Activated effector memory CD4-positive, alpha-beta T cell treated with anti-CD3 and anti-CD28 coated beads, Interleukin-2, amount 50 U/mL, for 16 hours (primary cell): ENCODE measurements around the gene C3orf38.
"Not testable (repeated sequence)": the region's sequence is repeated elsewhere in the genome, so short reads cannot be mapped to it uniquely, and the experiment has no call there.

Experiments
- DNase-seq: peaks from one replicate; pipeline ENCODE4 v3.0.0-alpha.2; 2020

C3orf38 gene

GRCh38 chr3:88166419-88166971 lies 16.7 kb downstream of the C3orf38 start:
- DNase-seq = no peak

GRCh38 chr3:88167173-88167572 lies 17.4 kb downstream of the C3orf38 start:
- no peak for DNase-seq

DNA sequence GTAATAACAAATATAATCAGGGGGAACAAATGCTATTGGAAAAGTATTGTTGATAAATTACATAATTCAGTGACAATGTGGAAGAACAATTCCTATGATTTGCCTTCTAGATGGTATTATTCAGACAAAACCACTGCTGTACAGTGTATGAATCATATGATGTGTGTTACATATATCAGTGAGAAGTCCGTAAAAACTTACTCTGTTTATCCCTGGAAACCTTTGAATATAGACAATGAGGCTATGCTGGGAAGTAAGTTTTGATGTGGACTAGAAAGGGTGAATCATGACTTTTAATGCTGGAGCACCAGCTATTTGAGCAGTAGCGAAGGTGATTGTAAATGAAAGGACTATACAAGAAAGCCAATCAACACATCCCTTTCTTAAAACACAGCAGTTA lies 17.9 kb downstream of the C3orf38 start:
- no peak for DNase-seq

DNA sequence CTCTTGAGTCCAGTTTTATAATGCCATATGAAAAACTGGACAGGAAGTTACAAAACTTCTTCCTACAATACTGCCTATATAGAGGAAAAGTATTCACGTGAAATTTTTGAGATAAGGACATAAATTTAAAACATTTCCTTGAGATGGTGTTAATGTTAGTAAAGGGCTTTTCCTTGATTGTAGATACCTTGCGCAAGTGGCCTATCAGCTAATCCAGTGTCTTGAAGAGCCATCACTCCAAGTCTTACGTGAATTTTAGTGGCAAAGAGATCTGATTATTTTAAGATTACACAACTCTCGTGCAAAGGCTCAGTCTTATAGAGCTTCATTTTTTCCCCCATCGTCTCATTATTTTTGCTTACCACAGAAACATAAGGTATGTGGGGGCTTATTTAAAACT lies 18.4 kb downstream of the C3orf38 start:
- DNase-seq = no peak

DNA sequence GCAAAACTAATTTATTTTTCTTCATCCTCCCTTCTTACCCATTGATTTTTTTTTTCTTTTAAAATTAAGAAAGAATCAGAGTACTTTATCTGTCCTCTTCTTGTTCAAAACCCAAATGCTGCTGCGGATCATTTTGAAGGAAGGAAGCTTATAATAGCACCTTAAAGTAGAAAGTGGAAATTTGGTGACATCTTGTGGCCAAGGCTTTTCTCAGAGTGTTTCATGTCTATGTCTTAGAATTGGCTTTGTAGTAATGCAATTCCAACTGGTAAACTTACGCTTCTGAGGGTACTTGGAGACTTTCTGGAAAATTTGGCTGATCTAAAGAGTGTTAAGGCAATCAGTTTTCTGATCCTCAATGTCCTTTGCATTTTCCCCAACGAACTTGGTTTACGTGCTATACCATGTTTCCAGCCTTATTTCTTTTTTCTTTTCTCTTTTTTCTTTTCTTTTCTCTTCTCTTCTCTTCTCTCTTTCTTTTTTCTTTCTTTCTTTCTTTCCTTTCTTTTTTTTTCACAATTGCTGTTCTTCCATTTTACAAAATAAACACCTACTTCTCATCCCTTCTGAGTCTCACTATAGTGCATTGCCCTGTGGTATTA lies 30.7 kb downstream of the C3orf38 start:
- no peak for DNase-seq

- DNase-seq = not testable (repeated sequence)
Measured at GRCh38 chr3:88182165-88182918, 32.6 kb downstream of the C3orf38 start.

- no peak for DNase-seq
Measured at GRCh38 chr3:88188436-88188835, 38.7 kb downstream of the C3orf38 start.

DNA sequence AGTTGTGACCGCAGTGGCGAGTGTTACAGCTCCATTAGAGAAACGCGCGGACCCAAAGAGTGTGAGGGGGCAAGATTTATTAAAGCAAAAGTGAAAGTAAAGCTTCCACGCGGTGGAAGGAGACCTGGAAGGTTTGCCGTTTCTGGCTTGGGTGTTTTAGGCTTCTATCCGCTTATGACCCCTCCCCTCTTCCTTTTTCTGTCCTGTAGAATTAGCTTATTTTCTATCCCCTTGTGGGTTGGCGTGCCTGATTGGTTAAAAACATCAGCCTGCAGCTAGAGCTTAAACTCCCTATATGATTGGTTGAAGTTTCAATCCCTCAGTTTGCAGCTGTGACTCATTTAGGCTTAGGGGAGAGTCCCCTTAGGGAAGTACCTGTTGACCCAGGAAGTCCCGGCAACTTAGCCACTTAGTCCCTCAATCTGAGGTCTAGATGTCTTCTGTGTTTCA lies 39.6 kb downstream of the C3orf38 start:
- no peak for DNase-seq

- DNase-seq = no peak
Measured at GRCh38 chr3:88191872-88192409, 42.2 kb downstream of the C3orf38 start.

- DNase-seq = no peak
Measured at GRCh38 chr3:88192631-88193030, 42.9 kb downstream of the C3orf38 start.

- DNase-seq = no peak
Measured at GRCh38 chr3:88195951-88196434, 46.2 kb downstream of the C3orf38 start.

- no peak for DNase-seq
Measured at GRCh38 chr3:88198121-88198520, 48.4 kb downstream of the C3orf38 start.

DNA sequence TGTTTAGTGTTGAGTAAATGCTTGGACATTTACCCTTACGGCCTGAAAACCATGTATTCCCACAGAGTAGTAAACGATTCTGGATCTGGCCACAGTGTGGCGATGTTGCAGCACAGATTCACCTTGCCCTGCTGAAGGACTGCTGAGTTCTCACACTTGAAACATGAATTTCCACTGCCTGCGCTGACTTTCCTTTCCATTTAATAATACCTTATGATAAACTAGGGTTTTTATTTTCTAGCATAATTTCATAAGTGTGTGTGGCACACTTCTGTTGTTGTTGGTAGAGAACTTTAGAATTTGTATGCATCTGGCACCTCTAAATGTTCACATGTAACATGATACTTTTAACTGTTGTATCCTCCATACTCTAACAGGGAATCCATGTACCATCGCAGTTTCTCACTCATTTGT lies 53.9 kb downstream of the C3orf38 start:
- peak; percentile 76 for DNase-seq
